ENCODE data around the gene C19orf85.

- TF ChIP-seq EGR1 (IDR thresholded peaks at IDR 0.05) (no peak), RAD21 (IDR thresholded peaks at IDR 0.05; ENCODE audit: low read depth) (no peak), EP300 (IDR thresholded peaks at IDR 0.05; ENCODE audit: borderline replicate concordance) (no peak), YY1 (IDR thresholded peaks at IDR 0.05; ENCODE audit: low read depth) (no peak), TEAD4 (IDR thresholded peaks at IDR 0.05) (no peak), CEBPB (IDR thresholded peaks at IDR 0.05) (no peak), TAF1 (IDR thresholded peaks at IDR 0.05; ENCODE audit: low read depth) (no peak), ZBTB7A (IDR thresholded peaks at IDR 0.05; ENCODE audit: low read depth) (no peak), TCF12 (IDR thresholded peaks at IDR 0.05; ENCODE audit: low read depth) (no peak)
- TF ChIP-seq, protein P1, sequence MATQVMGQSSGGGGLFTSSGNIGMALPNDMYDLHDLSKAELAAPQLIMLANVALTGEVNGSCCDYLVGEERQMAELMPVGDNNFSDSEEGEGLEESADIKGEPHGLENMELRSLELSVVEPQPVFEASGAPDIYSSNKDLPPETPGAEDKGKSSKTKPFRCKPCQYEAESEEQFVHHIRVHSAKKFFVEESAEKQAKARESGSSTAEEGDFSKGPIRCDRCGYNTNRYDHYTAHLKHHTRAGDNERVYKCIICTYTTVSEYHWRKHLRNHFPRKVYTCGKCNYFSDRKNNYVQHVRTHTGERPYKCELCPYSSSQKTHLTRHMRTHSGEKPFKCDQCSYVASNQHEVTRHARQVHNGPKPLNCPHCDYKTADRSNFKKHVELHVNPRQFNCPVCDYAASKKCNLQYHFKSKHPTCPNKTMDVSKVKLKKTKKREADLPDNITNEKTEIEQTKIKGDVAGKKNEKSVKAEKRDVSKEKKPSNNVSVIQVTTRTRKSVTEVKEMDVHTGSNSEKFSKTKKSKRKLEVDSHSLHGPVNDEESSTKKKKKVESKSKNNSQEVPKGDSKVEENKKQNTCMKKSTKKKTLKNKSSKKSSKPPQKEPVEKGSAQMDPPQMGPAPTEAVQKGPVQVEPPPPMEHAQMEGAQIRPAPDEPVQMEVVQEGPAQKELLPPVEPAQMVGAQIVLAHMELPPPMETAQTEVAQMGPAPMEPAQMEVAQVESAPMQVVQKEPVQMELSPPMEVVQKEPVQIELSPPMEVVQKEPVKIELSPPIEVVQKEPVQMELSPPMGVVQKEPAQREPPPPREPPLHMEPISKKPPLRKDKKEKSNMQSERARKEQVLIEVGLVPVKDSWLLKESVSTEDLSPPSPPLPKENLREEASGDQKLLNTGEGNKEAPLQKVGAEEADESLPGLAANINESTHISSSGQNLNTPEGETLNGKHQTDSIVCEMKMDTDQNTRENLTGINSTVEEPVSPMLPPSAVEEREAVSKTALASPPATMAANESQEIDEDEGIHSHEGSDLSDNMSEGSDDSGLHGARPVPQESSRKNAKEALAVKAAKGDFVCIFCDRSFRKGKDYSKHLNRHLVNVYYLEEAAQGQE (IDR thresholded peaks at IDR 0.05; ENCODE audit: low read depth) = no peak
These were observed 6.7 kb upstream of the C19orf85 start for GRCh38 chr19:55471266-55471665.
